ENCODE data around the gene LIMK1.
"Not testable (repeated sequence)": the region's sequence is repeated elsewhere in the genome, so short reads cannot be mapped to it uniquely, and the experiment has no call there.

LIMK1 gene

DNA sequence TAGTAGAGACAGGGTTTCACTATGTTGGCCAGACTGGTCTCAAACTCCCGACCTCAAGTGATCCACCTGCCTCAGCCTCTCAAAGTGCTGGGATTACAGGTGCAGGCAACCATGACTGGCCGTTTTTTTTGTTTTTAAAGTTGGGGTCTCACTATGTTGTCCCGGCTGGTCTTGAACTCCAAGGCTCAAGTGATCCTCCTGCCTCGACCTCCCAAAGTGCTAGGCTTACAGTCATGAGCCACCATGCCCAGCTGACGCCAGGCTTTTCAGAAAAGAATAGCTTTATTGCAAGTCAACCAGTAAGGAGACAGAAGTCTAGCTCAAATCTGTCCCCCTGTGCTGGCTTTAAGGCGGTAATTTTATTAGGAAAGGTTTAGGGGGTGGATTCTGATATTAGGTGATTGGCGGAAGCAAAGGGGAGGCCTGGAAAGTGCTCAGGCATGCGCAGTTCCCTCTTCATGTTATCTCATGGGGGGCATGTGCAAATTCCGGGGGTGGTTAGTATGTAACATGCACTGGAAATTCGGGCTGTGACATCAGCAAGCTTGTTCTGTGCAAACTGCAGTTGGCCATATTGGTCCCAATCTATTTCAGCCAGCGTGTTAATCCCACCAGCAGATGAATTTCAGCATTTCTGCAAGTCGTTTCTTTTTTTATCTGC lies 42.7 kb downstream of the LIMK1 start:
- DNase-seq, result no peak

DNA sequence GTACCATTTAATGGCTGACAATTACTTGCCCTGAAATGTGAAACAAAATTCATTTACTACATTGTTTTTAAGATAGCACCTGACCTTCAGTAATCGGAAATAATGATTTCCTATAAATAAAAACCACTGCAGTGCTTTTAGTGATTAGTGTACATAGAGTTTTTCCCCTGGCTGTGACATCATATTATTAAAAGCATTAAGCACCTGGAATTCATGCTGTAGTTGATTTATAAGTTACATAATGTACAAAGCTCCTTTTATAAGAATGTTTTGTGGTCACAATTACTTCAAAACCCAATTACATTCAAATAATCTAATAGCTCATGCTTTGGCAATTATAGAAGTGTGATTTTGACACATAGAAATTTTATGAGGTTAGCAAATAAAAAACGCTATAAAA lies 46.3 kb downstream of the LIMK1 start:
- DNase-seq, result no peak

DNA sequence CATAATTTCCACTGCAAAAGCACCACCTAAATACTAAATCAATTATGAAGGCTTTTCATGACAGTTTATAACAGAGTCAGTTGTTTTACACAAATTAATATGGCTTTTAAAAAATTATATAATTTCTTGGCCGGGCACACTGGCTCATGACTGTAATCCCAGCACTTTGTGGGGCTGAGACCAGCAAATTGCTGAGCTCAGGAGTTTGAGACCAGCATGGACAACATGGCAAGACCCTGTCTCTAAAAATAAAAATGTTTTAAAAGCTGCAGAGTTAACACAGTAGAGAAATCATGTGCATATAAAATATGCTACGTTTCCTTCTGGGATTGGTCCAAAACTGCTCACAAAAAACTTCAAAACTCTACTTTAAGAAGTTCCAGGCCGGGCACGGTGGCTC lies 46.9 kb downstream of the LIMK1 start:
- no peak for DNase-seq

DNA sequence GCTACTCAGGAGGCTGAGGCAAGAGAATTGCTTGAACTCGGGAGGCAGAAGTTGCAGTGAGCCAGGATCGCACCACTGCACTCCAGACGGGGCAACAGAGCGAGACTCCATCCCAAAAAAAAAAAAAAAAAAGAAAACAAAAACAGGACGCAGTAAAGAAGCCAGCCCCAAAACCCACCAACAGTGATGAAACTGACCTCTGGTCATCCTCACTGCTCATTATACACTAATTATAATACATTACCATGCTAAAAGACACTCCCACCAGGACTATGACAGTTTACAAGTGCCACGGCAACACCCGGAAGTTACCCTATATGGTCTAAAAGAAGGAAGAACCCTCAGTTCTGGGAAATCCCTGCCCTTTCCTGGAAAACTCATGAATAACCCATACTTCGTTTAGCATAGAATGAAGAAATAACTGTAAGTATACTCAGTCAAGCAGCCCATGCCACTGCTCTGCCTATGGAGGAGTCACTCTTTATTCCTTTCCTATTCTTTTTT lies 50.6 kb downstream of the LIMK1 start:
- DNase-seq, result no peak

DNA sequence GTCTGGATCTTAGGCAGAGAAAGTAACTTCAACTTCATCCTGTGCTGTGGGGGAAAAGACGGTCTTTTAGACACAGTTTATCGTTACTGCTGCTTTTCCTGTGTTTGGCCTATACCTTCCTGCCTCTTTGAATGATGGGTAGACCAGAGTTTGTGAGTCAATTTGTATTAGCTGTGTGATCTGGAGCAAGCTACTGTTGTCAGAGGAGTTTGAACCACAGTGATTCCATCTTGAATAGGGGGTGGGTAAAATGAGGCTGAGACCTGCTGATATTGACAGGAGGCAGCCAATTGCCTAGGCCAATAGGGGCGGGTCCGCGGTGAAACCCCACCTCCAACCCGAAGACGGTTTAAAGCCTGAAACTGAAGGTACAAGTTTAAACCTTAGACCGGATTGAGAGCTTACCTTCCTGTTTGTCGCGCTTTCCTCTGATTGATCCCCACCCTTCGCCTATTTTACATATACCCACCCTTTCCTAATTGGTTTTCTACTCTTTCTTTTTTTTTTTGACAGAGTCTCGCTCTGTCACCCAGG lies 54.8 kb downstream of the LIMK1 start:
- no peak for DNase-seq

DNA sequence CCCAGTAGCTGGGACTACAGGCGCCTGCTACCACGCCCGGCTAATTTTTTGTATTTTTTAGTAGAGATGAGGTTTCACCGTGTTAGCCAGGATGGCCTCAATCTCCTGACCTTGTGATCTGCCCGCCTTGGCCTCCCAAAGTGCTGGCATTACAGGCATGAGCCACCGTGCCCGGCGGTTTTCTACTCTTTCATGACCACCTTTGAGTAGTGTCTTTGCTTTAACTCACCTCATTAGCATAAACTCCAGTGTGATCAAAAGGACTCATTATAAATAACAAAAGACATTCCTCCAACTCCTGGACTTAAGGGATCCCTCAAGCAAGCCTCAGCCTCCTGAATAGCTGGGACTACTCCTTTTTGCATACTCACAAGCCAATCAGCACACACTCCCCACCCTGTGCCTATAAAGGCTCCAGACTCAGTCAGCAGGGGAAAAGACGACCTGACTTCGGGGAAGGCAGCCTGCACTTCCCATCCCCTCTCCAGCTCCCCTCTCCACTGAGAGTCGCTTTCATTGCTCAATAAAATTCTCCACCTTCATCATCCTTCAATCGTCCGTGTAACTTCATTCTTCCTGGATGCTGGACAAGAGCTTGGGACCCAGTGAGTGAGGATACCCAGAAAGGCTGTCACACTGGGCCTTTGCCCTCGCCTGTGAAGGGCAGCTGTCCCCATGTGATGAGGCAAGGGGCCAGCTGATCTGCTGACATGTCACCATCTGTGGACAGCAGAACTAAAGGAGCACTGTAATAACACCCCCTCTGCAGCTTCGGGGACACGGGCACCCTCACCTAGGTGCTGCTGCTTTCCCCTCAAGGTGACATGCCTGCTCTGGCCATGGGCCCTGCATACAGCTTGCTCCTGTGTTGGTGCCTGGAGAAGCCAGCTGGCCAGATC lies 55.6 kb downstream of the LIMK1 start:
- no peak for DNase-seq

DNA sequence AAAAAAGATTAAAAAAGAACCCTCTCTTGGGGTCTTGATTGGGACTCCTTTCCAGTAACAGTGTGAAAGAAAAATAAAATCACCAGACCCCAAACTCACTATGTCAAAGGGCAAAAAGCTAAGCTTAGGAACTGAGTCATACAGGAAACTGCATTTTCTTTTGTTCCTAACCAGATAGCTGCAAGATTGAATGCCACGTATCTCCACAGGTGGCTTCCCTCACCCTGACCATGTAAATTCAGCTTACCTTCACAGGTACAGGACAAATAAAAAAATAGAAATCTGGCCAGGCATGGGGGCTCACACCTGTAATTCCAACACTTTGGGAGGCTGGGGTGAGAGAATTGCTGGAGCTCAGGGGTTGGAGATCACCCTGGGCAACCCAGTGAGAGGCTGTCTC lies 58.1 kb downstream of the LIMK1 start:
- no peak for DNase-seq

DNA sequence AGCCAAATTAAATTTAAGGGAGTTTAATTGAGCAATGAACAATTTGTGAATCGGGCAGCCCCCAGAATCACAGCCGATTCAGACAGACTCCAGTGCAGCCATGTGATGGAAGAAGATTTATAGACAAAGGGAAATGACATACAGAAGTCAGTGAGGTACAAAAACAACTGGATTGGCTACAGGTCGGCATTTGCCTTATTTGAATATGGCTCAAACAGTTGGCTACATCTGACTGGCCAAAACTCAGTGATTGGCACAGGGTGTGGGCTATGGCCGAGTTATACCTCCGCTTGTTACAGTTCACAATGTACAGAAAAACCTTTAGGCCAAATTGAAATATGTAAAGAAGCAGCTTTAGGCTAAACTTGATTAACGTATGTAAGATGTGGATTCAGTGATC lies 59.8 kb downstream of the LIMK1 start:
- no peak for DNase-seq

DNA sequence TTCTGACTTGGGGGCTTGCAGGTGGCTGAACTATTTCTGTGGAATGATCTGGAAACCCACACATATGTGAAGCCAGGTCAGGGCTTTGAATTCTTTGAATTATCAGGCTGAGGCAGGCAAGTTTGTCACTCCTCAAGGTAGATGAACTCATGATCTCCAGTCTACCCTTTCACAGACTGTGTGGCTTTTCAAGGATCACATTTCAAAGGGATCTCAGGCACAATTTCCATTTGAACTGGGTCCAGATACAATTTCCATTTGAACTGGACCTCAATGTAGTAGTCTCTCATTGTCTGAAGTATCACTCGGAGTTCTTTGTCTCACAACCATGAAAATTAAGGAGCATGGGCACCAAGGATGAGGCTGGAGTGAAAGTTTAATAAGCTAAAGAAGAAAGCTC lies 64.9 kb downstream of the LIMK1 start:
- DNase-seq, result no peak

DNA sequence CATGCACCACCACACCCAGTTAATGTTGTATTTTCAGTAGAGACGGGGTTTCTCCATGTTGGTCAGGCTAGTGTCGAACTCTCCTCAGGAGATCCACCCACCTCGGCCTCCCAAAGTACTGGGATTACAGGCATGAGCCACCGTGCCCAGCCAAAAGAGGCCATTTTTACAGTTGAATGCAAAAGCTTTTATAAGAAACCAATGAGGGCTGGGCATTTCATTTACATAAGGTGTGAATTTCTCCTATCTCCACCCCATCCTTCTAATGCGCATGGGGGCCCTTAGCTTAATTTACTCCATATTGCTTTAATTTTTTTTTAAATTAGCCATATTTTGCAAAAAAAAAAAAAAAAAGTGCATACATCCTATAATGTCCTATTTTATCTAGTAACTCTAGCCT lies 65.5 kb downstream of the LIMK1 start:
- DNase-seq, result no peak

DNA sequence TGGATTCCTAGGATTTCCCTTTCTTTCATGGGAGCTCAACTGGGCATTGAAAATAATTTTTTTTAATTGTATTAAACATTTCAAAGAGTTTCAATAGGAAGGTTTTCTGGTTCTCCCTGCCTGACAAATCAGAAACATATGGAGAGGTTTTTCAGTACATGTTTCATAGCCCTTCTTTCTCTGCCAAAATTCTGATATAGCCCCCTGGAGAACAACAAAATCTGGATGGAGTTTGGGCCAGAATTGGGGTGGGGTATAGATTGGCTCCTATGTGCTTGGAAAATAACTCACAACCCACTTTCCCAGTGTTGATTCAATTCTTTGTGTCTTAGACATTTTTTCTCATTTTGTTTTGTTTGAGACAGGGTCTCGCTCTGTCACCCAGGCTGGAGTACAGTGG lies 66.0 kb downstream of the LIMK1 start:
- peak; percentile 27 for DNase-seq

DNA sequence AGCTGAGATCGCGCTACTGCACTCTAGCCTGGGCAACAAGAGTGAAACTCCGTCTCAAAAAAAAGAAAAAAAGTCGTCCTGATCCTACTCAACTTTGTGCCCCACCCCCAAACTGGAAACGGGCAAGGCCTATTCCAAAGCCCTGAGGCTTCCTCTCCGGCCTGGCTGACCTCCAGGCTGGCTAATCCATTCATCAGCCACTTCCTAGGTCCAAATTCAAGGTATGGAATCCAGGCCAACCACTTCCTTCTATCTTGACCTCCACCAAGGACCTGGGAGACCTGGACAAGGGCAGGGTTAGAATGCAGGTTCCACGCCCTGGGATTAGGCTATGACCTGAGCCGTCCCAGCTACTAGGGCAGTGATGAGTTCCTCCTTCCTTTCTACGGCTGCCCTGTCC lies 70.1 kb downstream of the LIMK1 start:
- no peak for DNase-seq

DNA sequence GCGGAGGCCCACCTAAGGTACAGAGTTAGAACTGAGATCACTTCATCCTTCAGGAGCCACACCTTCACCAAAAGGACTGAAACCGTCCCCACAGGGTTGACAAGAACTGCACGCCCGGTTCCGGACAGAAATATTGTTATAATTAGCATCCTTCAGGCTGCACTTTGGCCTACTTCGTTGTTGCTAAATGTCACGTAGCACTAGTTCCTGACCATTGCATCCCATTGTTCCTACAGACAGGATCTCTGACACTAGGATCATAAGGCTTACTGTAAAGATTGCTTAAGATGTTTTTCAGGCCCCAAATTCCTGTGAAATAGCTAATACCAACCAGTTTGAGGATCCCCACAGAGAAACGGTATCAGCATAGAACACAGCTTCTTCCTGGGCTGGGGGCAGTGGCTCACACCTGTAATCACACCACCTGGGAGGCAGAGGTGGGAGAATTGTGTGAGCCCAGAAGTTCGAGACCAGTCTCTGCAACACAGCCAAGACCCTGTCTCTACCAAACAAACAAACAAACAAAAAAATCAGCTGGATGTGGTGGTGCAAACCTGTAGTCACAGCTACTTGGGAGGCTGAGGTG lies 72.3 kb downstream of the LIMK1 start:
- no peak for DNase-seq

DNA sequence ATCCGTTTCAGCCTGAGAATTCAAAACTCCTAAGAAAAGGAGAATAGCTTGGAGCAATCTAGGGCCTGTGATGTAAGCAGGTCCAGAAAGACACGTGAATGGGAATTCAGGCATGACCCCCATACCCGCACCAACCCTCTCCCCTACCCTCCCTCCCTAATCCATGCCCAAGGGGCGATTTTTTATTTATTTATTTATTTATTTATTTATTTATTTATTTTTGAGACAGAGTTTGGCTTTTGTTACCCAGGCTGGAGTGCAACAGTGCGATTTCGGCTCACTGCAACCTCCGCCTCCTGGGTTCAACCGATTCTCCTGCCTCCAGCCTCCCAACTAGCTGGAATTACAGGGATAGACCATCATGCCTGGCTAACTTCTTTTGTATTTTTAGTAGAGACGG lies 74.0 kb downstream of the LIMK1 start:
- no peak for DNase-seq

DNA sequence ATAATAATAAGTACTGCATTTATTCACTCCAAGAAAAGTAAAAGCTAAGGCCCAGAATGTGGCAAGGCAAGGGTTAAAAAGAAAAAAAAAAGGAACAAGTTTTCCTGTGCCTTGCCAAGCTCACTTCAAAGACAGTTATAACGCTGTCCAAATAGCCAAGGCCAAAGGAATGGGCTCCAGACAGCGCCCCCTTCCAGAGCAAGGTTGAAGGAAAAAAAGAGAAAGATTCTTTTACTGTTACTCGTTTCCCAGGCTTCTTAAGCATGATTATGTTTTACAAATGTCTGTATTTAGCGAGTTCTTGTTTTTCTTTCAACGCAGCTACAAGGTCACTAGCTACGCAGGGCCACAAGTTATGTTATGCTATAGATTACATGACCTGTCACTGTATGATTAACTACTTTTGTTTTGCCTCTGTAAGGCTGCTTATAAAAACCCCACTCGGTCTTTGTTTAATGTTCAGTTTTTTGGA lies 81.4 kb downstream of the LIMK1 start:
- DNase-seq, result peak; percentile 21

DNA sequence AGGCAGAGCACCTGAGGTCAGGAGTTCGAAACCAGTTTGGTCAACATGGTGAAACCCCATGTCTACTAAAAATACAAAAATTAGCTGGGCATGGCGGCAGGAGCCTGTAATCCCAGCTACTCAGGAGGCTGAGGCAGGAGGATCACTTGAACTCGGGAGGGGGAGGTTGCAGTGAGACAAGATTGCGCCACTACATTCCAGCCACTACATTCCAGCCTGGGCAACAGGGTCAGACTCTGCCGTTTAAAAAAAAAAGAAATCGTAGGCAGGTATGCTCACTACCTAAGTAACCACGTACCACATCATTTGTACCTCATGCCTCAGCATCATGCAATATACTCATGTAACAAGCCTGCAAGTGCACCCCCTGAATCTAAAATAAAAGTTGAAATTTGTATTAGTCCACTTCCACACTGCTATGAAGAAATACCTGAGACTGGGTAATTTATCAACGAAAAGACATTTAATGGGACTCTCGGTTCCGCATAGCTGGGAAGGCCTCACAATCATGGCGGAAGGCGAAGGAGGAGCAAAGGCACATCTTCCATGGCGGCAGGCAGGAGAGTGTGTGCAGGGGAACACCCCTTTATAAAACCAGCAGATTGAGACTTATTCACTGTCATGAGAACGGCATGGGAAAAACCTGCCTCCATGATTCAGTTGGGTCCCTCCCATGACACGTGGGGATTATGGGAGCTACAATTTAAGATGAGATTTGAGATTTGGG lies 82.4 kb downstream of the LIMK1 start:
- DNase-seq, result no peak

DNA sequence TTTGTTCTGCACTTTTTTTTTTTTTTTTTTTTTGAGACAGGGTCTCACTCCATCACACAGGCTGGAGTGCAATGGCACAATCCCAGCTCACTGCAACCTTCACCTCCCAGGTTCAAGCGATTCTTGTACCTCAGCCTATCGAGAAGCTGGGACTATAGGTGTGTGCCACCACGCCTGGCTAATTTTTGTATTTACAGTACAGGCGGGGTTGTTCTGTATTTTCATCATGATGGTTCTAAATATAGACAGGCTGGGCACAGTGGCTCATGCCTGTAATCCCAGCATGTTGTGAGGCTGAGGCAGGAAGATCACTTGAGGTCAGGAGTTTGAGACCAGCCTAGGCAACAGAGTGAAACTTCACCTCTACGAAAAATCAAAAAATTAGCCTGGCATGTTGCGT lies 83.7 kb downstream of the LIMK1 start:
- not testable (repeated sequence) for DNase-seq
